ENCODE results near the gene TLE7. TPM values are rescaled to one million over a fixed set of nuclear protein-coding genes. Genes with fewer than 3 reads are reported as not detected.

TLE7 gene
- total RNA-seq, 1 experiment from 2014 or later: not detected

GRCh38 chr16:71464231-71464630 lies 22.4 kb upstream of the TLE7 start:
- H2BK12ac ChIP-seq (ENCODE audit: insufficient read length, low read depth, low read length): no peak overlapping the region
- WGBS (ENCODE audit: extremely low coverage, insufficient read length, low lambda C conversion rate): no CpG with 5 or more reads among the region's 1 CpG
- Mint-ChIP-seq H3K9me3 (no peaks in the 10 kb centered on the region; a peak in 1 of 5 replicates), H3K27me3 (ENCODE audit: low read depth) (no peaks in the 10 kb centered on the region; the same call in 1 of the 2 replicates), H3K4me3 (no peak overlapping the region), H3K36me3 (ENCODE audit: insufficient read depth in 1 of 3, low read depth in 3 of 3) (no peaks in the 10 kb centered on the region), H3K4me1 (peaks cover 13 to 20% of the 10 kb centered on the region in 2 experiments), H3K27ac (no peak overlapping the region; a peak in 1 of 7 replicates)
- no peak overlapping the region for H3K27ac ChIP-seq (ENCODE audit: insufficient read length, low read depth, low read length)
- H3K9ac ChIP-seq (ENCODE audit: extremely low read depth, insufficient read length, low read length): no peak overlapping the region
- no peak overlapping the region for H3K18ac ChIP-seq (ENCODE audit: insufficient read length, low read depth, low read length)
- no peaks in the 10 kb centered on the region for H3K79me1 ChIP-seq (ENCODE audit: insufficient read depth, low read depth, low read length, poor library complexity, severe bottlenecking)
- no peaks in the 10 kb centered on the region; the same call in 1 of the 2 replicates for H3K4me1 ChIP-seq (ENCODE audit: insufficient read depth, low read length)
- H3K9me3 ChIP-seq (ENCODE audit: control insufficient read depth, low read depth, low read length): no peaks in the 10 kb centered on the region
- H2BK120ac ChIP-seq (ENCODE audit: low read depth, low read length, poor library complexity, severe bottlenecking): no peak overlapping the region
- no peak overlapping the region for H3K56ac ChIP-seq (ENCODE audit: insufficient read length, low read depth, low read length)
- no peaks in the 10 kb centered on the region for H3K27me3 ChIP-seq (ENCODE audit: insufficient read depth, low read length)
- H3K14ac ChIP-seq (ENCODE audit: insufficient read depth, low read length): no peak overlapping the region
- peaks cover 3% of the 10 kb centered on the region for H3K23me2 ChIP-seq (ENCODE audit: insufficient read length, low read depth, low read length, poor library complexity, severe bottlenecking)
- H2BK15ac ChIP-seq (ENCODE audit: low read depth, low read length): no peak overlapping the region
- H4K20me1 ChIP-seq (ENCODE audit: control insufficient read depth, insufficient read depth, insufficient read length): no peaks in the 10 kb centered on the region
- H3K4ac ChIP-seq (ENCODE audit: low read depth, low read length): no peak overlapping the region
- TF ChIP-seq CTCF (conservative IDR thresholded peaks at IDR 0.05): no peak
- H3K79me2 ChIP-seq (ENCODE audit: insufficient read depth, low read length): peaks cover 4% of the 10 kb centered on the region; the same call in 1 of the 2 replicates
- H4K91ac ChIP-seq (ENCODE audit: insufficient read length, low read depth, low read length): no peak overlapping the region
- no peak overlapping the region for H2AK5ac ChIP-seq (ENCODE audit: insufficient read length, low read length)
- no peak overlapping the region for H4K8ac ChIP-seq (replicated peaks; ENCODE audit: insufficient read length, low read depth, low read length)
- no peak overlapping the region for H3K4me2 ChIP-seq (ENCODE audit: insufficient read depth, insufficient read length, low read length)
- no peak for DNase-seq
- H3K23ac ChIP-seq (ENCODE audit: insufficient read length, low read depth, low read length): no peak overlapping the region
- no peak overlapping the region for H2BK5ac ChIP-seq (ENCODE audit: insufficient read length, low read length)
- no peak overlapping the region for H2BK20ac ChIP-seq (ENCODE audit: low read depth, low read length, poor library complexity, severe bottlenecking)
- H2AFZ ChIP-seq (ENCODE audit: low read length): no peak overlapping the region
- no peak overlapping the region for H4K5ac ChIP-seq (ENCODE audit: insufficient read length, low read depth, low read length)
- H3T11ph ChIP-seq (ENCODE audit: low read length): no peak overlapping the region
